GM21619 (cell line): ENCODE data around the gene HELZ2.

Experiments
- ATAC-seq: cut with Tn5 transposase; IDR thresholded peaks from one replicate; pipeline ENCODE4 v1.9.1; 2021; ENCODE audit not compliant: unreplicated experiment

HELZ2 gene

DNA sequence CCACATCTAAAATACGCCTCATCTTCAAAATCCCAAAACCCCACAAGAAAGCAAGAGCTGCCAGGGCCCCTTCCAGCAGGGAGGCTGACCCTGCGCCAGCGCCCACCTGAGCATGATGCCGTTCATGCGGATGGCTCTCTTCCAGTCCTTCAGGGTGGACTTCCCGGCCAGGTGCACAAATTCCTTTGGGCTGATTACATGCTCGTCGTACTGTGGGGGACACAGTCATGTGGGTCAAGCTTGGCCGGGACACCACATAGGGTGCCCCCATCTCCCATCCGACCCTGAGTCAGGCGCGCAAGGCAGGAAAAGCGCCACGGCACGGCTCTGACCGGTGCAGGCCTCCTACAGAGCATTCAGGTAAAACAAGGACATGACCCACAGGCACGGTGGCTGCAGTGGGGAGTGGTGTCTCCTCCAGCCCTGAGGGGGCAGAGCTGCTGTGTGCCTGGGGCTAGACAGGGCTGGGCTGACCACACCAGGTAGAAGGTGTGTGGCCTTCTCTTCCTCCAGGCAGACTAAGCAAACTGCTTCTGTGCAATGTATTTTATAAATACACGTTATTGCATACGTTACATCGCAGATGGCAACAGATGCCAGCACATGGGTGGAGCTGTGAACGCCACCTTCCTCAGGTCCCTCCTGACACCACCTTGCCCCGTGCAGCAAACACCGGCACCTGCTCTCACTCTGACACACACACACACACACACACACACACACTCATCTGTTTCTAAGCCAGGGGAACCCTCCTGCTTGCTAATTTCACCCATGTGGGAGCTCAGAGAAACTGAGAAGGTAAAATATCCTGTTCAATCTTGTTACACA is 23.8 kb upstream of the HELZ2 start:
- ATAC-seq, result no peak

GRCh38 chr20:63596423-63596822 is 22.4 kb upstream of the HELZ2 start:
- ATAC-seq, result no peak

GRCh38 chr20:63595416-63596127 is 21.5 kb upstream of the HELZ2 start:
- ATAC-seq, result no peak

DNA sequence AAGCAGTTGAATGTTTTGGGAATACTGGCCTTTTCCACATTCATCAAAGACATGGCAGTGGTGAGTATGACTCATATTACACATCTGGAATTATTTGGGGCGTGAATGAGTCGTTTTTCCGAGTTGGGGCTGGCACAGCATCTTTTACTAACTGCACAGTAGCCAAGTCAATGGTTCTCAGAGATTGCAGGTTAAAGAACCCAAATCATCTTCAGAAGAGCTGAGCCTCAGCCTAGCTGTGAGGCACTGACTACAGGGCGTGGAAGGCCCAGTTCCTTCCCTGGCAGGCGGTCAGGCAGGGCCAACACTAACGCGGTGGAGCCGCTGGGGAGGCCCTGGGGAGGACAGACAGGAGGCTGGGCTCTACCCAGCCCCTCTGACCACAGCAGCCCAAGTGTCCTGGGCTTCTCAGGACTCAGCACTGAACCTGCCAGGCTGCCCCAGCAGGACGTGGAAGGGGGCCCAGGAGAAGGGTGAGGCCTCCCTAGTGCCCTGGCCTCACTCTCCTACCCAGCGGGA is 20.1 kb upstream of the HELZ2 start:
- no peak for ATAC-seq

- no peak for ATAC-seq
Observed at GRCh38 chr20:63592661-63593060, 18.6 kb upstream of the HELZ2 start.

- no peak for ATAC-seq
Observed at GRCh38 chr20:63591786-63592355, 17.8 kb upstream of the HELZ2 start.

- ATAC-seq, result no peak
Observed at GRCh38 chr20:63591147-63591533, 17.1 kb upstream of the HELZ2 start.

DNA sequence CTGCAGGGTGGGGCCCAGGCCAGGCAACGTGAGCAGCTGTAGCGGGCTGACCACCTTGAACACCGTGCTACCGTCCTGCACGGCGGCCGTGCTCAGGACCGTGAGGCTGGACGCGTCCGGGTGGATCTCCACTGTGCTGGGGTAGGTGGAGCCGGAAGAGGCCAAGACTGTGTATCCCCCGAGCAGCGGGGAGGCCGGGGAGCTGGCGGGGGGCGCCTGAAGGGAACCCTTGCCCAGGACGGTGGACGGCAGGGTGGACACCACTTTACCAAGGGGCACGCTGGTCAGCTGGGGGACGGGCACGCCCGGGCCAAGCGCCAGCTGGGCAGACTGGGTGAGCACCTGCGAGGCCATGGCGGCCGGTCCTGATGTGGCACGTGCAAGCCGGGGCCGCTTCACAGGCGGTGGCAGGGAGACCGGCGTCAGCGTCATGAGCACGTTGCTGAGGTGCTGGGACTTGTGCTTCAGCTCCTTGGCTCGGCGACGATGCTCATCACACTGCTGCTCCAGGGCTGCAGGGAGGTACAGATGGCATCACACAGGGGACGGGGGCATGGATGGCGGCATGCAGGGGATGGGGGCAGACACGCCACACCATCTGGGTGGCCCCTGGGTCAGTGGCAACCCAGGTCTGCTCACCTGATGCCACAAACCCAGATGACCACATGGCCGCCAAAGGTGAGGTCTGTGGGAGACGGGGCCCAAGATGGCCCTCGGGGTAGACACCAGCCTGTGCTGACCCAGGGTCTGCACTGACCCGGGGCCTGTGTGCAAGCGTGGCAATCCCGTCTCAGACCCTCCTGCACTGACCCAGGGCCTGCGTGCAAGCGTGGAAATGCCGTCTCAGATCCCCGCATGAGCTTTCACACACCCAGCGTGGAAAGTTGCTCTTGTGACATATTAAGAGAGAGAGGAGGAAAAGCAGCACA is 16.4 kb upstream of the HELZ2 start:
- no peak for ATAC-seq

- ATAC-seq, result no peak
Observed at GRCh38 chr20:63589261-63590217, 15.5 kb upstream of the HELZ2 start.

- ATAC-seq, result no peak
Observed at GRCh38 chr20:63588641-63589041, 14.6 kb upstream of the HELZ2 start.

GRCh38 chr20:63587776-63588591 is 13.9 kb upstream of the HELZ2 start:
- no peak for ATAC-seq

DNA sequence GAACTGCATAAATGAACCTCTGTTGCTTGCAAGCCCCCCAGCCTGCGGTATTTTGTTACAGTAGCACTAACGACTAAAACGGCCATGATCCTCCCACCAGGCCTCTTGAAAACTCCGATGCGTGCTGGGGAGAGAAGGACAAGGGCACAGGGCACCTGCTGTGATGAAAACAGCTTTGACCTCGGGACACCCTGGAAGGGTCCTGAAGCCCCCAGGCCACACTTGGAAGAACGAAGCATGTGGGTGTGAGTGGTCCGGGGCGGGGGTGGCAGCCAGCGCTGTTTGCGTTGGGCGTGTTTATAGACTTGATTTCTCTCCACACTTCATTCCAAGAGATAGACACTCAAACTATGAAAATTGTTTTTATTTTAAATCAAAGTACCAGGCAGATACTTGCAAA is 13.2 kb upstream of the HELZ2 start:
- ATAC-seq, result no peak

- no peak for ATAC-seq
Observed at GRCh38 chr20:63586797-63587196, 12.8 kb upstream of the HELZ2 start.

DNA sequence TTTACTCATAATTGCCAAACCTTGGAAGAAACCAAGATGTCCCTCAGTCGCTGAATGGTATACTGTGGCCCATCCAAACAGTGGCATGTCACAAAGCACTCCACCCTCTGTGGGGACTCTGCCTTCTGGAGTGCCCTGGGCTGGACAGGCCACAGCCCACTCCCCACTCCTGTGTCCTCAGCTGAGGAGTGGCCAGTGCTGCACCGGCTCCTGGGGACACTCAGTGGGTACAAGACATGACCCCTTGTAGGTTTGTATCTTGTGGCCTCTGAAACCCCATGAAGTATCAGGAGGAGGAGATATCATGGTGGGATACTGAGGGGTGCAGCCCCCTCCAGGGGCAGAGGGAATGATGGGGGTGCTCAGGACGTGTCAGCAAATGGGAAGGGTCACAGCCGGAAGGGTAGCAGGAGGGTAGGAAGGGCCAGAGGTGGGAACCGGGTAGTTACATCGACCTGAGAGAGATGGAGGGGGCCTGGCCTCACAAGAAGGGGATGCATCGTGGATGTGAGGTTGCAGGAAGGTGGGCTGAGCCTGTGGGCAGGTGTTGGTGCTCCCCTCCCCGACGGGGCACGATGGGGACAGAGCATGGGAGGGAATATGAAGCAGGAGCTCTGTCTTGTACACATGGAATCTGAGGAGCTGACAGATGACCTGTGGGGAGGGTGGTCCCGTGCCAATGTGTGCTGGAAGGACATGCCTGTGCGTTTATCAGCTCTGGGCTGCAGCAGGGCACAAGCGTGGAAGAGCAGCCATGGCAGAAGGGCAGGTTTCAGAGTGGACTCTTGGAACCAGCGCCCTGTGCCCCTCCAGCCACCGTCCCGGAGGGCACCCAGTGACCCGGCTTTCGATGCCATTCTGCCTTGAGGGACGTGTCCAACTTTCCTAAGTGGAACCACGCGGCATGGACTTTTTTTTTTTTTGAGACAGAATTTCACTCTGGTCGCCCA is 11.9 kb upstream of the HELZ2 start:
- no peak for ATAC-seq

DNA sequence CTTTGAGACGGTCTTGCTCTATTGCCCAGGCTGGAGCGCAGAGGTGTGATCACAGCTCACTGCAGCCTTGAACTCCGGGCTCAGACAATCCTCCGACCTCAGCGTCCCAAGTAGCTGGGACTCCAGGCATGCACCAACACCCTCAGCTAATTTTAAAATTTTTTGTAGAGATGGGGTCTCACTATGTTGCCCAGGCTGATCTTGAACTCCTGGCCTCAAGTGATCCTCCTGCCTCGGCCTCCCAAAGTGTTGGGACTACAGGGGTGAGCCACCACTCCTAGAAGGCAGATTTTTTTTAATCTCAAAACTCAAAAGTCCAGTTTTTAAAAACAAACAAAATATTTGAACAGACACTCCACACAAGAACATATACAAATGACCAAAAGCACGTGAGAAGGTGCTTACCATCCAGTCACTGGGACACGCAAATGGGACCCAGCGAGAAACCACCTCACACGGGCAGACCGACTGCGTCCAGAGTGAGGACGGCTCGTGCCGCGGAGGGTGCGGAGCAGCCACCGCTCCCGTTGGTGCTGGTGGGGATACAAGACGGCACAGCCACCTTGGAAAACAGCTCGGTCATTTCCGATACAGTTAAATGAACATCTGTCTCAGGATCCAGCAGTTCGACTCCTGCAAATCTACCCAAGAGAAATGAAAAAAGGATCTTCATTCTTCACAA is 8.5 kb upstream of the HELZ2 start:
- ATAC-seq, result no peak

DNA sequence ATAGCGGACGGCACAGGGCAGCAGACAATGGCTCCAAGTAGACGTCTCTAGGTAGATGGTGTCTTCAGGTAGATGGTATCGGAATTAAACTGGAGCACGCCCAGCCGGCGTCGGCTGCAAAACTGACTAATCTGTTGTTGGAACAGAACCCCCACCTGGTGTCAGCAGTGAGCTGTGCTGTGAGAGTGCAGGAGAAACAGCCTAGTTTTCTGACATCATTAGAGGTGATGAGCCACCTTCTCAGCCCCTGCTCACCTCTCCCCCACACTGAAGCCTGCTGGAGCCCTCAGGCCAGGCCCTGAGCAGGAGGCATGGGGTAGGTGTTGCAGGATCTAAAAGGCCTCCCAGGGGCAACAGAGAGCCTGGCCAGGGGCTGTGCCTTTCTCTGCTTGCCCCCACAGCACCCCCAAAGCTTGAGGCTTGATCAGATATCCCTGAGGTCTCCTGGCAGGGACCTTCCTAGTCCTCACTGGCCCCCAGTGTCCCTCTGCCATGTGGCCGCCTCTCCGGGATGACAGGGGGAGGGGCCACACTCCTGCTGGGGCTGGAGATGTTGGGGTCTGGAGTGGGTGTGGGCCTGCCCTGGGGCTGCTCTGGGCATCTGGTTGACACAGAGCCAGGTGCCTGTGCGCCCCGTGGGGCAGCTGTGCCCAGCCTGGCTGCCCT is 6.9 kb upstream of the HELZ2 start:
- ATAC-seq, result no peak
